ENCODE measurements around the gene HDLBP.

Gene HDLBP

GRCh38 chr2:241325257-241325656 lies 9.8 kb upstream of the HDLBP start:
- Histone ChIP-seq H4K8ac (ENCODE audit: low read depth, low read length) (no peak overlapping the region), H3K27ac (ENCODE audit: low read depth, low read length) (no peak overlapping the region), H2AK5ac (ENCODE audit: low read length) (no peak overlapping the region), H3K27me3 (ENCODE audit: insufficient read depth, low read length, poor library complexity) (no peaks in the 10 kb centered on the region), H2BK120ac (ENCODE audit: low read depth, low read length) (no peak overlapping the region), H4K5ac (ENCODE audit: low read length) (no peak overlapping the region), H3K9ac (ENCODE audit: low read length) (no peak overlapping the region), H3K4me1 (ENCODE audit: control insufficient read depth, low read depth, low read length) (no peaks in the 10 kb centered on the region), H3K79me1 (ENCODE audit: low read length) (peaks cover 6% of the 10 kb centered on the region), H3K4me3 (ENCODE audit: low read length) (no peak overlapping the region), H3K56ac (ENCODE audit: low read length) (no peak overlapping the region), H3K79me2 (ENCODE audit: control insufficient read depth, insufficient read depth, low read length) (peaks cover 49% of the 10 kb centered on the region), H3K36me3 (ENCODE audit: control insufficient read depth, insufficient read depth, low read length) (peaks cover 4% of the 10 kb centered on the region), H3K4me2 (ENCODE audit: low read length) (no peak overlapping the region), H3K18ac (ENCODE audit: low read length) (no peak overlapping the region), H3K4ac (ENCODE audit: low read depth, low read length) (no peak overlapping the region), H3K23ac (ENCODE audit: low read length) (no peak overlapping the region), H2BK15ac (replicated peaks; ENCODE audit: low read depth) (no peak overlapping the region), H2BK5ac (ENCODE audit: low read length) (no peak overlapping the region)
- WGBS (ENCODE audit: extremely low coverage, insufficient coverage, low lambda C conversion rate) = no CpG with 5 or more reads among the region's 1 CpG
- no peak for DNase-seq

- H3K56ac ChIP-seq (ENCODE audit: low read length) = no peak overlapping the region
- H3K79me2 ChIP-seq (ENCODE audit: control insufficient read depth, insufficient read depth, low read length) = peaks cover 54% of the 10 kb centered on the region
- no peaks in the 10 kb centered on the region for H3K4me1 ChIP-seq (ENCODE audit: control insufficient read depth, low read depth, low read length)
- no peak overlapping the region for H3K27ac ChIP-seq (ENCODE audit: low read depth, low read length)
- H3K4me2 ChIP-seq (ENCODE audit: low read length) = no peak overlapping the region
- peaks cover 6% of the 10 kb centered on the region for H3K79me1 ChIP-seq (ENCODE audit: low read length)
- no peak overlapping the region for H3K9ac ChIP-seq (ENCODE audit: low read length)
- no peak overlapping the region for H2AK5ac ChIP-seq (ENCODE audit: low read length)
- no peaks in the 10 kb centered on the region for H3K27me3 ChIP-seq (ENCODE audit: insufficient read depth, low read length, poor library complexity)
- peaks cover 4% of the 10 kb centered on the region for H3K36me3 ChIP-seq (ENCODE audit: control insufficient read depth, insufficient read depth, low read length)
- no peak overlapping the region for H2BK120ac ChIP-seq (ENCODE audit: low read depth, low read length)
- no peak overlapping the region for H3K4ac ChIP-seq (ENCODE audit: low read depth, low read length)
- H3K18ac ChIP-seq (ENCODE audit: low read length) = no peak overlapping the region
- H3K23ac ChIP-seq (ENCODE audit: low read length) = no peak overlapping the region
- H4K8ac ChIP-seq (ENCODE audit: low read depth, low read length) = no peak overlapping the region
- H3K4me3 ChIP-seq (ENCODE audit: low read length) = no peak overlapping the region
- H4K5ac ChIP-seq (ENCODE audit: low read length) = no peak overlapping the region
- no peak overlapping the region for H2BK15ac ChIP-seq (replicated peaks; ENCODE audit: low read depth)
- no peak for DNase-seq
- H2BK5ac ChIP-seq (ENCODE audit: low read length) = no peak overlapping the region
Measured at GRCh38 chr2:241324775-241325174, 9.3 kb upstream of the HDLBP start.

GRCh38 chr2:241323778-241324177 lies 8.3 kb upstream of the HDLBP start:
- H4K8ac ChIP-seq (ENCODE audit: low read depth, low read length) = no peak overlapping the region
- H3K4me3 ChIP-seq (ENCODE audit: low read length) = no peak overlapping the region
- no peaks in the 10 kb centered on the region for H3K4me1 ChIP-seq (ENCODE audit: control insufficient read depth, low read depth, low read length)
- no CpG with 5 or more reads among the region's 5 CpGs for WGBS (ENCODE audit: extremely low coverage, insufficient coverage, low lambda C conversion rate)
- no peak overlapping the region for H3K23ac ChIP-seq (ENCODE audit: low read length)
- no peak overlapping the region for H3K4ac ChIP-seq (ENCODE audit: low read depth, low read length)
- no peak overlapping the region for H3K4me2 ChIP-seq (ENCODE audit: low read length)
- no peak overlapping the region for H2BK15ac ChIP-seq (replicated peaks; ENCODE audit: low read depth)
- H4K5ac ChIP-seq (ENCODE audit: low read length) = no peak overlapping the region
- no peak overlapping the region for H2BK120ac ChIP-seq (ENCODE audit: low read depth, low read length)
- DNase-seq = no peak
- peaks cover 6% of the 10 kb centered on the region for H3K79me1 ChIP-seq (ENCODE audit: low read length)
- no peak overlapping the region for H3K18ac ChIP-seq (ENCODE audit: low read length)
- H3K9ac ChIP-seq (ENCODE audit: low read length) = no peak overlapping the region
- no peak overlapping the region for H3K56ac ChIP-seq (ENCODE audit: low read length)
- peaks cover 63% of the 10 kb centered on the region for H3K79me2 ChIP-seq (ENCODE audit: control insufficient read depth, insufficient read depth, low read length)
- H3K27ac ChIP-seq (ENCODE audit: low read depth, low read length) = no peak overlapping the region
- no peak overlapping the region for H2AK5ac ChIP-seq (ENCODE audit: low read length)
- H3K36me3 ChIP-seq (ENCODE audit: control insufficient read depth, insufficient read depth, low read length) = peaks cover 4% of the 10 kb centered on the region
- H2BK5ac ChIP-seq (ENCODE audit: low read length) = no peak overlapping the region
- H3K27me3 ChIP-seq (ENCODE audit: insufficient read depth, low read length, poor library complexity) = no peaks in the 10 kb centered on the region

- Histone ChIP-seq H3K36me3 (ENCODE audit: control insufficient read depth, insufficient read depth, low read length) (peaks cover 4% of the 10 kb centered on the region), H3K23ac (ENCODE audit: low read length) (no peak overlapping the region), H3K79me2 (ENCODE audit: control insufficient read depth, insufficient read depth, low read length) (peaks cover 78% of the 10 kb centered on the region), H4K5ac (ENCODE audit: low read length) (no peak overlapping the region), H2BK120ac (ENCODE audit: low read depth, low read length) (no peak overlapping the region), H3K27me3 (ENCODE audit: insufficient read depth, low read length, poor library complexity) (no peaks in the 10 kb centered on the region), H3K4me3 (ENCODE audit: low read length) (no peak overlapping the region), H3K27ac (ENCODE audit: low read depth, low read length) (no peak overlapping the region), H4K8ac (ENCODE audit: low read depth, low read length) (no peak overlapping the region), H3K9ac (ENCODE audit: low read length) (no peak overlapping the region), H2AK5ac (ENCODE audit: low read length) (no peak overlapping the region), H3K4me1 (ENCODE audit: control insufficient read depth, low read depth, low read length) (peaks cover 3% of the 10 kb centered on the region), H3K4me2 (ENCODE audit: low read length) (no peak overlapping the region), H3K18ac (ENCODE audit: low read length) (no peak overlapping the region), H3K4ac (ENCODE audit: low read depth, low read length) (no peak overlapping the region), H3K56ac (ENCODE audit: low read length) (no peak overlapping the region), H2BK15ac (replicated peaks; ENCODE audit: low read depth) (no peak overlapping the region), H2BK5ac (ENCODE audit: low read length) (no peak overlapping the region), H3K79me1 (ENCODE audit: low read length) (peaks cover 6% of the 10 kb centered on the region)
- WGBS (ENCODE audit: extremely low coverage, insufficient coverage, low lambda C conversion rate) = no CpG with 5 or more reads among the region's 1 CpG
- no peak for DNase-seq
Measured at GRCh38 chr2:241321886-241322285, 6.4 kb upstream of the HDLBP start.

GRCh38 chr2:241321033-241321432 lies 5.6 kb upstream of the HDLBP start:
- no peak overlapping the region for H2BK15ac ChIP-seq (replicated peaks; ENCODE audit: low read depth)
- H3K23ac ChIP-seq (ENCODE audit: low read length) = no peak overlapping the region
- no peak overlapping the region for H3K4ac ChIP-seq (ENCODE audit: low read depth, low read length)
- H2AK5ac ChIP-seq (ENCODE audit: low read length) = no peak overlapping the region
- H3K36me3 ChIP-seq (ENCODE audit: control insufficient read depth, insufficient read depth, low read length) = peaks cover 2% of the 10 kb centered on the region
- DNase-seq = no peak
- H3K27me3 ChIP-seq (ENCODE audit: insufficient read depth, low read length, poor library complexity) = no peaks in the 10 kb centered on the region
- no peak overlapping the region for H3K27ac ChIP-seq (ENCODE audit: low read depth, low read length)
- H3K4me3 ChIP-seq (ENCODE audit: low read length) = no peak overlapping the region
- H2BK5ac ChIP-seq (ENCODE audit: low read length) = no peak overlapping the region
- no peak overlapping the region for H4K5ac ChIP-seq (ENCODE audit: low read length)
- H2BK120ac ChIP-seq (ENCODE audit: low read depth, low read length) = no peak overlapping the region
- H4K8ac ChIP-seq (ENCODE audit: low read depth, low read length) = no peak overlapping the region
- H3K4me2 ChIP-seq (ENCODE audit: low read length) = no peak overlapping the region
- no CpG with 5 or more reads among the region's 1 CpG for WGBS (ENCODE audit: extremely low coverage, insufficient coverage, low lambda C conversion rate)
- H3K4me1 ChIP-seq (ENCODE audit: control insufficient read depth, low read depth, low read length) = peaks cover 3% of the 10 kb centered on the region
- no peak overlapping the region for H3K18ac ChIP-seq (ENCODE audit: low read length)
- no peak overlapping the region for H3K56ac ChIP-seq (ENCODE audit: low read length)
- H3K9ac ChIP-seq (ENCODE audit: low read length) = no peak overlapping the region
- peaks cover 83% of the 10 kb centered on the region for H3K79me2 ChIP-seq (ENCODE audit: control insufficient read depth, insufficient read depth, low read length)
- H3K79me1 ChIP-seq (ENCODE audit: low read length) = peaks cover 4% of the 10 kb centered on the region

- Histone ChIP-seq H2AK5ac (ENCODE audit: low read length) (no peak overlapping the region), H3K27ac (ENCODE audit: low read depth, low read length) (no peak overlapping the region), H3K79me2 (ENCODE audit: control insufficient read depth, insufficient read depth, low read length) (peaks cover 83% of the 10 kb centered on the region), H2BK15ac (replicated peaks; ENCODE audit: low read depth) (no peak overlapping the region), H4K8ac (ENCODE audit: low read depth, low read length) (no peak overlapping the region), H3K4ac (ENCODE audit: low read depth, low read length) (no peak overlapping the region), H3K4me2 (ENCODE audit: low read length) (no peak overlapping the region), H2BK5ac (ENCODE audit: low read length) (no peak overlapping the region), H3K4me1 (ENCODE audit: control insufficient read depth, low read depth, low read length) (peaks cover 3% of the 10 kb centered on the region), H3K36me3 (ENCODE audit: control insufficient read depth, insufficient read depth, low read length) (peaks cover 2% of the 10 kb centered on the region), H3K56ac (ENCODE audit: low read length) (no peak overlapping the region), H4K5ac (ENCODE audit: low read length) (no peak overlapping the region), H3K18ac (ENCODE audit: low read length) (no peak overlapping the region), H3K27me3 (ENCODE audit: insufficient read depth, low read length, poor library complexity) (no peaks in the 10 kb centered on the region), H3K4me3 (ENCODE audit: low read length) (no peak overlapping the region), H2BK120ac (ENCODE audit: low read depth, low read length) (no peak overlapping the region), H3K23ac (ENCODE audit: low read length) (no peak overlapping the region), H3K79me1 (ENCODE audit: low read length) (peaks cover 4% of the 10 kb centered on the region), H3K9ac (ENCODE audit: low read length) (peak overlapping the region; percentile 32)
- no CpG with 5 or more reads among the region's 8 CpGs for WGBS (ENCODE audit: extremely low coverage, insufficient coverage, low lambda C conversion rate)
- no peak for DNase-seq
Measured at GRCh38 chr2:241320394-241320793, 4.9 kb upstream of the HDLBP start.

All from mesendoderm (in vitro differentiated cells).